Measurements from ENCODE around the gene LHPP.

LHPP gene

GRCh38 chr10:124590216-124591122 is 128.8 kb downstream of the LHPP start:
- Mint-ChIP-seq H3K4me1 (ENCODE audit: low read depth in 2 of 2) (peaks cover 0 to 7% of the 10 kb centered on the region in 2 donors), H3K4me3 (peak overlapping the region in 1 of 2 donors; percentile 56), H3K36me3 (ENCODE audit: insufficient read depth) (peaks cover 12% of the 10 kb centered on the region), H3K27ac (no peak overlapping the region), H3K27me3 (no peaks in the 10 kb centered on the region), H3K9me3 (peaks cover 0 to 1% of the 10 kb centered on the region in 2 donors)
- DNase-seq (no peak), ATAC-seq (replicated peaks) (no peak)

- Mint-ChIP-seq H3K27ac (no peak overlapping the region), H3K27me3 (no peaks in the 10 kb centered on the region), H3K36me3 (ENCODE audit: insufficient read depth) (peaks cover 12% of the 10 kb centered on the region), H3K4me1 (ENCODE audit: low read depth in 2 of 2) (peaks cover 0 to 9% of the 10 kb centered on the region in 2 donors), H3K4me3 (no peak overlapping the region), H3K9me3 (peaks cover 0 to 1% of the 10 kb centered on the region in 2 donors)
- no peak for ATAC-seq (replicated peaks)
- DNase-seq, result no peak
Measured at GRCh38 chr10:124591123-124591495, 129.5 kb downstream of the LHPP start.

GRCh38 chr10:124592101-124592500 is 130.5 kb downstream of the LHPP start:
- Mint-ChIP-seq H3K9me3 (peaks cover 0 to 1% of the 10 kb centered on the region in 2 donors), H3K4me1 (ENCODE audit: low read depth in 2 of 2) (peaks cover 0 to 7% of the 10 kb centered on the region in 2 donors), H3K27ac (peak overlapping the region in 1 of 2 donors; percentile 31), H3K27me3 (no peaks in the 10 kb centered on the region), H3K4me3 (no peak overlapping the region), H3K36me3 (ENCODE audit: insufficient read depth) (peaks cover 10% of the 10 kb centered on the region)
- no peak for DNase-seq
- no peak for ATAC-seq (replicated peaks)

- no peak for ATAC-seq (replicated peaks)
- H3K27me3 Mint-ChIP-seq, result no peaks in the 10 kb centered on the region
- H3K4me3 Mint-ChIP-seq, result no peak overlapping the region
- H3K4me1 Mint-ChIP-seq (ENCODE audit: low read depth in 2 of 2), result peaks cover 0 to 7% of the 10 kb centered on the region in 2 donors
- DNase-seq, result no peak
- peaks cover 10% of the 10 kb centered on the region for H3K36me3 Mint-ChIP-seq (ENCODE audit: insufficient read depth)
- peak overlapping the region in 1 of 2 donors; percentile 31 for H3K27ac Mint-ChIP-seq
- peaks cover 0 to 1% of the 10 kb centered on the region in 2 donors for H3K9me3 Mint-ChIP-seq
Measured at GRCh38 chr10:124592736-124593430, 131.3 kb downstream of the LHPP start.

- no peak for DNase-seq
- Mint-ChIP-seq H3K27me3 (no peaks in the 10 kb centered on the region), H3K9me3 (peaks cover 0 to 1% of the 10 kb centered on the region in 2 donors), H3K36me3 (ENCODE audit: insufficient read depth) (peaks cover 12% of the 10 kb centered on the region), H3K27ac (no peak overlapping the region), H3K4me3 (no peak overlapping the region), H3K4me1 (ENCODE audit: low read depth in 2 of 2) (peaks cover 0 to 7% of the 10 kb centered on the region in 2 donors)
- no peak for ATAC-seq (replicated peaks)
Measured at GRCh38 chr10:124593431-124593985, 131.9 kb downstream of the LHPP start.

GRCh38 chr10:124594240-124594639 is 132.6 kb downstream of the LHPP start:
- Mint-ChIP-seq H3K9me3 (peaks cover 0 to 1% of the 10 kb centered on the region in 2 donors), H3K4me1 (ENCODE audit: low read depth in 2 of 2) (peaks cover 5 to 11% of the 10 kb centered on the region in 2 donors), H3K4me3 (no peak overlapping the region), H3K36me3 (ENCODE audit: insufficient read depth) (peaks cover 17% of the 10 kb centered on the region), H3K27ac (no peak overlapping the region), H3K27me3 (no peaks in the 10 kb centered on the region)
- DNase-seq (no peak), ATAC-seq (replicated peaks) (no peak)

- no peaks in the 10 kb centered on the region for H3K27me3 Mint-ChIP-seq
- DNase-seq (no peak), ATAC-seq (replicated peaks) (no peak)
- H3K4me1 Mint-ChIP-seq (ENCODE audit: low read depth in 2 of 2), result peaks cover 5 to 16% of the 10 kb centered on the region in 2 donors
- peaks cover 0 to 1% of the 10 kb centered on the region in 2 donors for H3K9me3 Mint-ChIP-seq
- peak overlapping the region in 1 of 2 donors; percentile 74 for H3K27ac Mint-ChIP-seq
- H3K36me3 Mint-ChIP-seq (ENCODE audit: insufficient read depth), result peaks cover 10% of the 10 kb centered on the region
- no peak overlapping the region for H3K4me3 Mint-ChIP-seq
Measured at GRCh38 chr10:124595143-124595883, 133.7 kb downstream of the LHPP start.

- H3K27me3 Mint-ChIP-seq, result no peaks in the 10 kb centered on the region
- no peak for DNase-seq
- peaks cover 9% of the 10 kb centered on the region for H3K36me3 Mint-ChIP-seq (ENCODE audit: insufficient read depth)
- no peak for ATAC-seq (replicated peaks)
- H3K27ac Mint-ChIP-seq, result no peak overlapping the region
- no peak overlapping the region for H3K4me3 Mint-ChIP-seq
- peaks cover 0 to 1% of the 10 kb centered on the region in 2 donors for H3K9me3 Mint-ChIP-seq
- peaks cover 9 to 18% of the 10 kb centered on the region in 2 donors for H3K4me1 Mint-ChIP-seq (ENCODE audit: low read depth in 2 of 2)
Measured at GRCh38 chr10:124596116-124596785, 134.6 kb downstream of the LHPP start.

GRCh38 chr10:124596962-124597845 is 135.6 kb downstream of the LHPP start:
- H3K36me3 Mint-ChIP-seq (ENCODE audit: insufficient read depth), result peaks cover 13% of the 10 kb centered on the region
- H3K27me3 Mint-ChIP-seq, result no peaks in the 10 kb centered on the region
- DNase-seq (no peak), ATAC-seq (replicated peaks) (no peak)
- no peak overlapping the region for H3K4me3 Mint-ChIP-seq
- H3K9me3 Mint-ChIP-seq, result peaks cover 0 to 1% of the 10 kb centered on the region in 2 donors
- H3K27ac Mint-ChIP-seq, result no peak overlapping the region
- peaks cover 9 to 16% of the 10 kb centered on the region in 2 donors for H3K4me1 Mint-ChIP-seq (ENCODE audit: low read depth in 2 of 2)

GRCh38 chr10:124597846-124598165 is 136.2 kb downstream of the LHPP start:
- Mint-ChIP-seq H3K27me3 (no peaks in the 10 kb centered on the region), H3K36me3 (ENCODE audit: insufficient read depth) (peaks cover 13% of the 10 kb centered on the region), H3K4me1 (ENCODE audit: low read depth in 2 of 2) (peaks cover 9 to 14% of the 10 kb centered on the region in 2 donors), H3K9me3 (peaks cover 0 to 1% of the 10 kb centered on the region in 2 donors), H3K27ac (peak overlapping the region in 1 of 2 donors; percentile 55), H3K4me3 (no peak overlapping the region)
- DNase-seq (no peak), ATAC-seq (replicated peaks) (no peak)

GRCh38 chr10:124598196-124598595 is 136.6 kb downstream of the LHPP start:
- Mint-ChIP-seq H3K36me3 (ENCODE audit: insufficient read depth) (peaks cover 15% of the 10 kb centered on the region), H3K4me1 (ENCODE audit: low read depth in 2 of 2) (peaks cover 9 to 12% of the 10 kb centered on the region in 2 donors), H3K27me3 (no peaks in the 10 kb centered on the region), H3K9me3 (peaks cover 0 to 1% of the 10 kb centered on the region in 2 donors), H3K27ac (peak overlapping the region in 1 of 2 donors; percentile 55), H3K4me3 (no peak overlapping the region)
- ATAC-seq (replicated peaks), result no peak
- no peak for DNase-seq

Measured in effector memory CD8-positive, alpha-beta T cell (primary cell).